Naive thymus-derived CD4-positive, alpha-beta T cell (primary cell): ENCODE results near the gene ACSM3. TPM values are rescaled to one million over a fixed set of nuclear protein-coding genes. Genes with fewer than 3 reads are reported as not detected.

ENCODE experiments used
- ATAC-seq: fragments of 150-1000 bp; cut with Tn5 transposase; 2 replicates; pipeline ENCODE4 v1.10.0; 2021; ENCODE audit warnings: mild to moderate bottlenecking, moderate library complexity
- CTCF ChIA-PET: fragments of 350-600 bp; sonication (Branson Sonifier 250); formaldehyde crosslinking; loops from one replicate; lab custom pipeline; 2021; ENCODE audit warnings: antibody characterized with exemption; lab: Charles Lee
- POLR2A ChIA-PET: fragments of 350-600 bp; sonication (Branson Sonifier 250); formaldehyde crosslinking; loops from one replicate; lab custom pipeline; 2021; ENCODE audit warnings: antibody characterized with exemption, inconsistent platforms; lab: Charles Lee
- DNase-seq, 9 donors: peaks; one replicate each; pipeline versions ENCODE4 v3.0.0 to v3.0.0-alpha.2; 2020 to 2022; ENCODE audit warnings: mixed read lengths in 1 of 9
- H3K27ac ChIP-seq: one replicate; pipeline ENCODE4 v1.7.0; 2013; ENCODE audit warnings: mild to moderate bottlenecking, low read depth, low read length, moderate library complexity
- H3K27me3 ChIP-seq, 2 donors: one replicate each; pipeline ENCODE4 v1.7.0; 2013; ENCODE audit warnings: low read length in 2 of 2, mild to moderate bottlenecking in 2 of 2, moderate library complexity in 2 of 2; ENCODE audit not compliant: control insufficient read depth in 2 of 2, insufficient read depth in 2 of 2
- H3K36me3 ChIP-seq, 3 experiments: 1 replicate in 2 of 3; 2 replicates in 1 of 3; pipeline ENCODE4 v1.7.0; 2013; ENCODE audit warnings: low read length in 3 of 3, mild to moderate bottlenecking in 3 of 3, moderate library complexity in 1 of 3; ENCODE audit not compliant: insufficient read depth in 3 of 3, control insufficient read depth in 2 of 3
- H3K4me1 ChIP-seq, 2 donors: one replicate each; pipeline ENCODE4 v1.7.0; 2013; ENCODE audit warnings: low read length in 2 of 2, mild to moderate bottlenecking in 2 of 2, moderate library complexity in 1 of 2; ENCODE audit not compliant: control insufficient read depth in 2 of 2, insufficient read depth in 2 of 2
- H3K4me3 ChIP-seq: 2 replicates; pipeline ENCODE4 v1.7.0; 2013; ENCODE audit warnings: mild to moderate bottlenecking, low read length
- H3K9me3 ChIP-seq, 3 experiments: 1 replicate in 2 of 3; 2 replicates in 1 of 3; pipeline ENCODE4 v1.7.0; 2013; ENCODE audit warnings: low read length in 3 of 3; ENCODE audit not compliant: control insufficient read depth in 2 of 3
- H3K27ac Mint-ChIP-seq, 9 donors: one replicate each; pipeline ENCODE4 v1.8.0; 2020 to 2022; ENCODE audit warnings: mixed read lengths in 9 of 9, mild to moderate bottlenecking in 8 of 9, moderate library complexity in 5 of 9, inconsistent platforms in 2 of 9
- H3K27me3 Mint-ChIP-seq, 5 donors: one replicate each; pipeline ENCODE4 v1.8.0; 2021 to 2022; ENCODE audit warnings: mixed read lengths in 5 of 5, mild to moderate bottlenecking in 1 of 5
- H3K36me3 Mint-ChIP-seq, 5 donors: one replicate each; pipeline ENCODE4 v1.8.0; 2020 to 2022; ENCODE audit warnings: mixed read lengths in 5 of 5, mild to moderate bottlenecking in 3 of 5, inconsistent platforms in 1 of 5
- H3K4me1 Mint-ChIP-seq, 7 donors: one replicate each; pipeline ENCODE4 v1.8.0; 2020 to 2022; ENCODE audit warnings: mixed read lengths in 7 of 7, mild to moderate bottlenecking in 3 of 7, inconsistent platforms in 1 of 7
- H3K4me3 Mint-ChIP-seq, 10 donors: one replicate each; pipeline ENCODE4 v1.8.0; 2020 to 2022; ENCODE audit warnings: mild to moderate bottlenecking in 10 of 10, mixed read lengths in 10 of 10, moderate library complexity in 6 of 10, inconsistent platforms in 2 of 10
- H3K9me3 Mint-ChIP-seq, 11 donors: one replicate each; pipeline ENCODE4 v1.8.0; 2020 to 2022; ENCODE audit warnings: mixed read lengths in 11 of 11, mild to moderate bottlenecking in 4 of 11, inconsistent platforms in 1 of 11, moderate library complexity in 1 of 11
- intact Hi-C, 2 donors: fragments of 100-400 bp; cut with micrococcal nuclease; formaldehyde crosslinking; loops; one replicate each; pipeline ENCODE4 v1.15.1; 2023
- polyA plus RNA-seq, 2 donors: library from polyadenylated mRNA; unstranded; fragments of 300-500 nt; fragmentation: Illumina TruSeq; gene quantifications; one replicate each; pipeline ENCODE4 v1.2.3, GENCODE V29; 2021
- total RNA-seq, 6 experiments: library from RNA in 5 of 6; stranded (reverse) in 5 of 6; gene quantifications; 1 replicate in 5 of 6; 2 replicates in 1 of 6; pipeline ENCODE4 v1.2.3 and lab custom pipeline; 2021 to 2026

ACSM3 gene
- total and polyA plus RNA-seq, 7 experiments from 2014 or later, result 3.0 to 10.9 (median 8.2) TPM

- H3K27ac ChIP-seq, result peak overlapping the region; percentile 48
- H3K36me3 Mint-ChIP-seq, result peaks cover 0 to 21% (median 0%) of the 10 kb centered on the region in 5 donors
- H3K4me1 ChIP-seq, result peaks cover 18 to 22% of the 10 kb centered on the region in 2 donors
- CTCF ChIA-PET, result interaction anchor here (0.6 to 1.1 kb wide), 4 partner anchors 29 to 59 kb away, joined by 3 to 6 read pairs (median 4); partner anchors contain the start of gene REXO5
- intact Hi-C loops, result loop anchor here (1.0 to 10.0 kb wide), 4 partner anchors 38 to 310 kb away; partner anchors contain the start of genes ERI2 (in 2 of the 2), REXO5 (in 2 of the 2), DNAH3 (in 1 of the 2) and LDAF1 (in 1 of the 2)
- ATAC-seq, result peak; percentile 67
- H3K27me3 ChIP-seq, result no peaks in the 10 kb centered on the region
- no peaks in the 10 kb centered on the region for H3K36me3 ChIP-seq
- H3K9me3 Mint-ChIP-seq, result peaks cover 0 to 4% (median 0%) of the 10 kb centered on the region in 11 donors
- peak overlapping the region; percentile 63 to 93 (median 74) for H3K27ac Mint-ChIP-seq
- H3K9me3 ChIP-seq, result no peaks in the 10 kb centered on the region
- H3K4me3 ChIP-seq, result peak overlapping the region; percentile 2
- H3K4me1 Mint-ChIP-seq, result peaks cover 14 to 35% (median 25%) of the 10 kb centered on the region in 7 donors
- no peaks in the 10 kb centered on the region for H3K27me3 Mint-ChIP-seq
- peak overlapping the region; percentile 26 to 80 (median 55) for H3K4me3 Mint-ChIP-seq
- POLR2A ChIA-PET, result interaction anchor here (1.0 kb wide), 1 partner anchor 56 kb away, joined by 3 read pairs; the partner anchor contains the start of genes DCUN1D3 and LYRM1
- peak in 7 of 9 donors; percentile 18 to 42 (median 28) for DNase-seq
These were observed 80.8 kb downstream of the ACSM3 start for GRCh38 chr16:20844588-20844987.

GRCh38 chr16:20846030-20846429 lies 82.2 kb downstream of the ACSM3 start:
- peaks cover 18 to 22% of the 10 kb centered on the region in 2 donors for H3K4me1 ChIP-seq
- no peaks in the 10 kb centered on the region for H3K36me3 ChIP-seq
- H3K9me3 ChIP-seq, result no peaks in the 10 kb centered on the region
- no peaks in the 10 kb centered on the region for H3K27me3 ChIP-seq
- no peak overlapping the region for H3K4me3 Mint-ChIP-seq
- peaks cover 0 to 4% (median 0%) of the 10 kb centered on the region in 11 donors for H3K9me3 Mint-ChIP-seq
- no peak for DNase-seq
- H3K4me1 Mint-ChIP-seq, result peaks cover 19 to 42% (median 25%) of the 10 kb centered on the region in 7 donors
- H3K4me3 ChIP-seq, result no peak overlapping the region
- intact Hi-C loops, result loop anchor here in 1 of 2 donors (10.0 kb wide), 1 partner anchor 309 kb away; the partner anchor contains the start of genes DNAH3 and LDAF1
- ChIA-PET POLR2A (no interaction called here), CTCF (interaction anchor here (1.4 to 1.6 kb wide), 2 partner anchors 40 to 58 kb away, joined by 3 to 5 read pairs; partner anchors contain the start of genes ERI2 and REXO5)
- no peak overlapping the region for H3K27ac ChIP-seq
- H3K27me3 Mint-ChIP-seq, result no peaks in the 10 kb centered on the region
- no peak for ATAC-seq
- H3K27ac Mint-ChIP-seq, result no peak overlapping the region
- peaks cover 0 to 17% (median 0%) of the 10 kb centered on the region in 5 donors for H3K36me3 Mint-ChIP-seq

GRCh38 chr16:20846551-20846950 lies 82.7 kb downstream of the ACSM3 start:
- H3K27ac Mint-ChIP-seq, result no peak overlapping the region
- H3K4me1 Mint-ChIP-seq, result peaks cover 19 to 43% (median 25%) of the 10 kb centered on the region in 7 donors
- H3K27me3 Mint-ChIP-seq, result no peaks in the 10 kb centered on the region
- ATAC-seq (no peak), DNase-seq (no peak)
- Histone ChIP-seq H3K36me3 (no peaks in the 10 kb centered on the region), H3K27me3 (no peaks in the 10 kb centered on the region), H3K4me1 (peaks cover 18 to 22% of the 10 kb centered on the region in 2 donors), H3K27ac (no peak overlapping the region), H3K9me3 (no peaks in the 10 kb centered on the region), H3K4me3 (no peak overlapping the region)
- peaks cover 0 to 14% (median 0%) of the 10 kb centered on the region in 5 donors for H3K36me3 Mint-ChIP-seq
- POLR2A ChIA-PET, result no interaction called here
- CTCF ChIA-PET, result interaction anchor here (1.4 to 3.5 kb wide), 3 partner anchors 28 to 57 kb away, joined by 3 to 18 read pairs (median 5); partner anchors contain the start of genes ERI2 and REXO5
- peaks cover 0 to 4% (median 0%) of the 10 kb centered on the region in 11 donors for H3K9me3 Mint-ChIP-seq
- no peak overlapping the region for H3K4me3 Mint-ChIP-seq
- intact Hi-C loops, result loop anchor here in 1 of 2 donors (10.0 kb wide), 1 partner anchor 308 kb away; the partner anchor contains the start of genes DNAH3 and LDAF1

Other genes starting within 250 kb of the ACSM3 start
- not detected for gene ACSM2B, start 187.6 kb upstream of the ACSM3 start, total RNA-seq
- gene ACSM2B, start 187.6 kb upstream of the ACSM3 start, polyA plus RNA-seq, result not detected
- gene ACSM1, start 66.3 kb upstream of the ACSM3 start, total RNA-seq, result 1 to 10 TPM in 1 of 5 experiments, under 1 TPM in 4; 0.30 to 1.2 (median 0.53) TPM
- gene ACSM1, start 66.3 kb upstream of the ACSM3 start, polyA plus RNA-seq, result under 1 TPM; 0.28 to 0.41 TPM
- gene THUMPD1, start 22.2 kb upstream of the ACSM3 start, total RNA-seq, result 100 to 1,000 TPM in 1 of 5 experiments, 10 to 100 TPM in 4; 41.9 to 107 (median 72.5) TPM
- gene THUMPD1, start 22.2 kb upstream of the ACSM3 start, polyA plus RNA-seq, result 10 to 100 TPM; 72.7 to 72.9 TPM
- gene ERI2, start 42.5 kb downstream of the ACSM3 start, total RNA-seq, result 10 to 100 TPM in 1 of 5 experiments, 1 to 10 TPM in 4; 2.4 to 10.4 (median 3.6) TPM
- gene ERI2, start 42.5 kb downstream of the ACSM3 start, polyA plus RNA-seq, result 1 to 10 TPM; 1.8 to 2.1 TPM
- gene REXO5, start 42.5 kb downstream of the ACSM3 start, total RNA-seq, result 1 to 10 TPM in 3 of 5 experiments, under 1 TPM in 2; 0.35 to 9.5 (median 1.6) TPM
- gene REXO5, start 42.5 kb downstream of the ACSM3 start, polyA plus RNA-seq, result not detected
- 10 to 100 TPM in 1 of 5 experiments, 1 to 10 TPM in 4; 4.0 to 15.7 (median 6.5) TPM for gene DCUN1D3, start 136.3 kb downstream of the ACSM3 start, total RNA-seq
- gene DCUN1D3, start 136.3 kb downstream of the ACSM3 start, polyA plus RNA-seq, result 1 to 10 TPM in 1 of 2 donors, under 1 TPM in 1; 0.82 to 1.4 TPM
- 10 to 100 TPM; 13.4 to 29.1 (median 20.0) TPM for gene LYRM1, start 136.8 kb downstream of the ACSM3 start, total RNA-seq
- 10 to 100 TPM; 33.3 to 43.8 TPM for gene LYRM1, start 136.8 kb downstream of the ACSM3 start, polyA plus RNA-seq